ENCODE measurements around the gene ANXA2. TPM values are rescaled to one million over a fixed set of nuclear protein-coding genes. Genes with fewer than 3 reads are reported as not detected.

The ANXA2 gene
- total and polyA plus RNA-seq, 2 experiments from 2014 or later, result 202 to 225 TPM

- TF ChIP-seq ZNF462 (CRISPR knock-in tag; IDR thresholded peaks at IDR 0.05) (no peak), CREB1 (CRISPR knock-in tag; IDR thresholded peaks at IDR 0.05; ENCODE audit: low read depth) (no peak), NANOG (IDR thresholded peaks at IDR 0.05; ENCODE audit: borderline replicate concordance) (no peak), STAT1 (IDR thresholded peaks at IDR 0.05; ENCODE audit: unreplicated experiment) (no peak), REST (IDR thresholded peaks at IDR 0.05; ENCODE audit: unreplicated experiment) (no peak), JUNB (IDR thresholded peaks at IDR 0.05; ENCODE audit: unreplicated experiment) (no peak), ETS1 (IDR thresholded peaks at IDR 0.05) (no peak)
Observed at GRCh38 chr15:60442031-60442650, 44.4 kb upstream of the ANXA2 start (continued).

Data from GM23338 (cell line).